GM06990 (cell line): ENCODE measurements around the gene NLRP1.
A peak's percentile ranks its signal among the peaks of the same experiment; 100 is the strongest.

ENCODE experiments used
- DNase-seq: peaks from one replicate; pipeline ENCODE4 v3.0.0-alpha.2; 2011; ENCODE audit not compliant: insufficient read length; ENCODE audit errors: extremely low read depth
- H3K27me3 ChIP-seq: replicated peaks from 2 replicates; pipeline ENCODE4 v1.6.0; 2011; ENCODE audit warnings: low read length; ENCODE audit not compliant: control insufficient read depth, insufficient read depth
- H3K36me3 ChIP-seq: 2 replicates; pipeline ENCODE4 v1.5.1; 2011; ENCODE audit warnings: low read length; ENCODE audit not compliant: control insufficient read depth, insufficient read depth
- H3K4me3 ChIP-seq: replicated peaks from 2 replicates; pipeline ENCODE4 v1.5.1; 2011; ENCODE audit warnings: low read depth, mild to moderate bottlenecking, control low read depth, low read length
- TF ChIP-seq, protein P1 (sequence below): IDR thresholded peaks from 2 replicates; pipeline ENCODE4 v1.5.1; 2011; ENCODE audit warnings: low read length, control low read depth, mild to moderate bottlenecking, inconsistent platforms; ENCODE audit not compliant: insufficient read depth, poor library complexity, severe bottlenecking

NLRP1 gene

DNA sequence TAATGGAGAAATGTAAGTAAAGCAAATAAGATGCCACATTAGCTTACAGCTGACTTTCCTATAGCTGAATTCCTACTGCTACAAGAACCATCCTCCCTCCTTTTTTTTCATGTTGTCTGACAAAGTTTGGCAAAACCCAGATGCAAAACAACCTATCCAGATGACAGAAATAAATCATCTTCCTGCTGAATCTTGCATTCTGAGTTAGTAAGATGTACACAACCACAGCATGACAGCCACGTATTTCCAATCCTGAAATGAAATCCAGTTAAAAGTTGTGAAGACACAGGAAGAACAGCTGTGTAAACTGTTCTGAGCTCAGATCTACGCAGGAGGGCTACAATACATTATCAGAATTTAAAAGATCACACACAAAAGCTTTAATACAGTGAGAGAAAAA, 110.4 kb downstream of the NLRP1 start:
- no peak overlapping the region for H3K4me3 ChIP-seq
- TF ChIP-seq, protein P1, sequence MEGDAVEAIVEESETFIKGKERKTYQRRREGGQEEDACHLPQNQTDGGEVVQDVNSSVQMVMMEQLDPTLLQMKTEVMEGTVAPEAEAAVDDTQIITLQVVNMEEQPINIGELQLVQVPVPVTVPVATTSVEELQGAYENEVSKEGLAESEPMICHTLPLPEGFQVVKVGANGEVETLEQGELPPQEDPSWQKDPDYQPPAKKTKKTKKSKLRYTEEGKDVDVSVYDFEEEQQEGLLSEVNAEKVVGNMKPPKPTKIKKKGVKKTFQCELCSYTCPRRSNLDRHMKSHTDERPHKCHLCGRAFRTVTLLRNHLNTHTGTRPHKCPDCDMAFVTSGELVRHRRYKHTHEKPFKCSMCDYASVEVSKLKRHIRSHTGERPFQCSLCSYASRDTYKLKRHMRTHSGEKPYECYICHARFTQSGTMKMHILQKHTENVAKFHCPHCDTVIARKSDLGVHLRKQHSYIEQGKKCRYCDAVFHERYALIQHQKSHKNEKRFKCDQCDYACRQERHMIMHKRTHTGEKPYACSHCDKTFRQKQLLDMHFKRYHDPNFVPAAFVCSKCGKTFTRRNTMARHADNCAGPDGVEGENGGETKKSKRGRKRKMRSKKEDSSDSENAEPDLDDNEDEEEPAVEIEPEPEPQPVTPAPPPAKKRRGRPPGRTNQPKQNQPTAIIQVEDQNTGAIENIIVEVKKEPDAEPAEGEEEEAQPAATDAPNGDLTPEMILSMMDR, result no peak
- peaks cover 11% of the 10 kb centered on the region for H3K36me3 ChIP-seq
- H3K27me3 ChIP-seq, result no peaks in the 10 kb centered on the region
- DNase-seq, result no peak

DNA sequence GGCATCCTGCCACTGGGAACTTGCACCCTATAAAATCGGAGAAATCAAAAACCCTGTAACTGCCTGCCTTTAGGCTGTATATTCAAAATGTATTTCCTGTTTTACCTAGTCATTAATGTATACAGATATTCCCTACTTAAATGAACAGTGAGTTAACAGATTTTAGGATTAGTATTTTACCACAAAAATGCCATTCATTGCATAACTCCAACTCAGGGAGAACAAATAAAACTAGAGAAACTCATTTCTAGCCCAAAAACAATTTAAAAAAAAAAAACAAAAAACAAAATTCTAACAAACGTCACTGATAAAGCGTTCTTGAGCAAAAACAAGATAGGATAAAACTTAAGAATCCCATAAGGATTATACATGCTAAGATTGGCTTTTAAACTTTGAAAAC, 111.8 kb downstream of the NLRP1 start:
- Histone ChIP-seq H3K27me3 (no peaks in the 10 kb centered on the region), H3K36me3 (peaks cover 5% of the 10 kb centered on the region), H3K4me3 (no peak overlapping the region)
- TF ChIP-seq, protein P1, result no peak
- no peak for DNase-seq

DNA sequence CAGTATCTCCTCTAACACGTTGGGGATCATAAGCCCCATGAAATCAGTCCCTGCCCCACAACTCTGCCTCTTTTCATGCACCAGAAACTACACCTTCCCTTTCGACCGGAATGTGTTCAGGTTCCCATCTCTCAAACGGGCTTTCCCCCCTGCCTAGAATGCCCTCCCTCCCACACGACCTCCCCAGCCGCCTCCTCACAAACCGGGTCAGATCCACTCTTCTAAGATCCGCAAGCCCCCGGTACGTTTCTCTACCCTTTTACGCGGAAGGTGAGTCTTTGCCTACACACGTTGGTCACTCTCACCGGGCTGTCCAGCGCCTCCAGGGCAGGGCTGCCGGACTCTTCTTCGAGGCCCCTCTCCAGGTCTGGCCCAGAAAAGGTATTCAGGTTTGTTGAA, 116.2 kb downstream of the NLRP1 start:
- TF ChIP-seq, protein P1, result no peak
- peak overlapping the region; percentile 98 for H3K4me3 ChIP-seq
- no peaks in the 10 kb centered on the region for H3K27me3 ChIP-seq
- H3K36me3 ChIP-seq, result peaks cover 6% of the 10 kb centered on the region
- DNase-seq, result no peak

DNA sequence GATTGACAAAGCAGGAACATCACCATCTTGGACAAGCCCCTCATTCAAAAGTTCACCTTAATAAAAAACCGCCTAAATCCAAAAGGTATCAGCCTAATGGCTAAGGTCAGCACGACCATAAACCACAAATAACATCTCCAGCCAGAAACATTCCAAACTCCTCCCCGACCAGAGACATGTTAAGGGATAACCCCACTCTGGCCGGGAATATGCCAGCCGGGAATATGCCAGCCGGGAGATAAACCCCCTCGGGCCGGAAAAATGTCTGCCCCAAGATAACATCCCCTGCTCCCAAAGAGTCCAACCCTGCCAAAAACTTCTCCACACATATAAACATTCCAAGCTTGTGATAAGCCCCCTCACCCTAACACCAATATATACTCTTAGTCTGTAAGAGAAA, 116.9 kb downstream of the NLRP1 start:
- H3K4me3 ChIP-seq, result peak overlapping the region; percentile 98
- H3K36me3 ChIP-seq, result peaks cover 5% of the 10 kb centered on the region
- TF ChIP-seq, protein P1, result no peak
- DNase-seq, result no peak
- no peaks in the 10 kb centered on the region for H3K27me3 ChIP-seq

DNA sequence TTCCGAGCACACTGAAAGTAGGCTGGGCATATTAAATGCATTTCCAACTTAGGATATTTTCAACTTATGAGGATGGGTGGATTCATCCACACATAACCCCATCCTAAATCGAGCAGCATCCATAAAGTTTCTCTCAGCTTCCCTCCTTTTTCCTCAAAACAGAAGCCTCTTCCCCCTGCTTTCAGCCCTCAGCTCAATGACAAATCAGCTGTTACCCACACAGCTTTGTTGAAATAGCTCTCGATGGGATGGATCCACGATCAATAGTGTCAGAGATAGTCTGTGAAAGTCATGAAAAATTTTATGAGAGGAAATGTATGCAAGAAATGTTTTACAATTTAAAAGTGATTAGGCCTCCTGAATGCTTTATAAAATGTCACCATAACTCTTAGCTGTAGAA, 118.0 kb downstream of the NLRP1 start:
- TF ChIP-seq, protein P1, result no peak
- H3K4me3 ChIP-seq, result no peak overlapping the region
- no peaks in the 10 kb centered on the region for H3K27me3 ChIP-seq
- DNase-seq, result no peak
- H3K36me3 ChIP-seq, result peaks cover 3% of the 10 kb centered on the region
